Osteoblast (primary cell): ENCODE data around the gene CCL21. TPM values are rescaled to one million over a fixed set of nuclear protein-coding genes. Genes with fewer than 3 reads are reported as not detected.
"Not testable (repeated sequence)": the region's sequence is repeated elsewhere in the genome, so short reads cannot be mapped to it uniquely, and the experiment has no call there.

Experiments
- DNase-seq: peaks from one replicate; pipeline ENCODE4 v3.0.0; 2011; ENCODE audit warnings: low spot score, mixed read lengths; ENCODE audit not compliant: insufficient read length; ENCODE audit errors: missing footprints
- H2AFZ ChIP-seq: 2 replicates; pipeline ENCODE4 v1.6.0; 2011; ENCODE audit warnings: mild to moderate bottlenecking, low read length
- H3K27ac ChIP-seq: 2 replicates; pipeline ENCODE4 v1.5.1; 2011; ENCODE audit warnings: mild to moderate bottlenecking, low read depth, low read length, moderate library complexity
- H3K27me3 ChIP-seq: 2 replicates; pipeline ENCODE4 v1.6.0; 2012; ENCODE audit warnings: mild to moderate bottlenecking, control low read depth, inconsistent platforms, low read length, moderate library complexity; ENCODE audit not compliant: insufficient read depth
- H3K36me3 ChIP-seq: 2 replicates; pipeline ENCODE4 v1.5.1; 2011; ENCODE audit warnings: mild to moderate bottlenecking, low read length, control low read depth, moderate library complexity; ENCODE audit not compliant: insufficient read depth
- H3K4me1 ChIP-seq: 2 replicates; pipeline ENCODE4 v1.5.1; 2011; ENCODE audit warnings: mild to moderate bottlenecking, low read length, control low read depth, moderate library complexity; ENCODE audit not compliant: insufficient read depth
- H3K4me2 ChIP-seq: 2 replicates; pipeline ENCODE4 v1.6.0; 2011; ENCODE audit warnings: mild to moderate bottlenecking, low read length; ENCODE audit not compliant: insufficient read depth
- H3K4me3 ChIP-seq: fragments of 200-600 bp; sonication (generic); 3 replicates; pipeline ENCODE4 v1.5.1; 2012; ENCODE audit warnings: mild to moderate bottlenecking, low read length, inconsistent platforms; ENCODE audit not compliant: insufficient read depth
- H3K79me2 ChIP-seq: 2 replicates; pipeline ENCODE4 v1.6.0; 2012; ENCODE audit warnings: mild to moderate bottlenecking, low read length, control low read depth, inconsistent platforms; ENCODE audit not compliant: insufficient read depth
- H3K9me3 ChIP-seq: 2 replicates; pipeline ENCODE4 v1.5.1; 2011; ENCODE audit warnings: low read depth, low read length, control low read depth
- H4K20me1 ChIP-seq: 2 replicates; pipeline ENCODE4 v1.6.0; 2012; ENCODE audit warnings: mild to moderate bottlenecking, low read length, control low read depth; ENCODE audit not compliant: insufficient read depth
- CTCF ChIP-seq: IDR thresholded peaks from 2 replicates; pipeline ENCODE4 v1.5.1; 2011; ENCODE audit warnings: mild to moderate bottlenecking, low read depth, low read length, moderate library complexity; ENCODE audit errors: extremely low read depth
- total RNA-seq: library from RNA; depleted of rRNA; stranded (reverse); fragments of >200 nt; gene quantifications from 2 replicates; pipeline ENCODE4 v1.2.3, GENCODE V29; 2012

CCL21 gene
- total RNA-seq: not detected in 2 replicates

DNA sequence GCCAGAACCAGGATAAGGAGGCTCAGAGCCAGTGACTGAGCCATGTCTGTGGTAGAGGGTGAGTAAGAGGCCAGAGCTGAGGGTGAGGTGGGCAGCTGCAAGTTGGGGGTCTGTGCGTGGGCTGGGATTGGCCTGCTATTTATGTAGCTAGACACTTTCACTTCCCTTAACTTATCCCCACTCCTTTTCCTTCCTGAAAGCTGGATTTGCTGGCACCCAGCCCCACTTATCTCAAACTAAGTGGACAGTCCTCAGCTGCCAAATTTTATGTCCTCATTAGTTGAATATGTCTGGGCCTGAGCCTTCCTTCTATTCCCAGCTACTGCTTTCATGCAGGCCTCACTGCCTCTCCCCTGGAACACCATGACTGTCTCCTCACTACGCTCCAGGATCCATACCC, at the start of gene CCL21:
CCL21 (minus strand) TSS at position 114 of the 400 bp plus-strand sequence; CDS start at position 44, 70 bp downstream.
- Histone ChIP-seq H3K4me2 (no peak within 1 kb of the TSS), H3K27me3 (peaks cover 3% of the 10 kb centered on the region), H2AFZ (no peak within 1 kb of the TSS), H3K4me3 (no peak within 1 kb of the TSS), H3K4me1 (no peaks in the 10 kb centered on the region), H3K79me2 (no peaks in the 10 kb centered on the region), H3K36me3 (no peaks in the 10 kb centered on the region), H4K20me1 (no peaks in the 10 kb centered on the region), H3K27ac (no peak within 1 kb of the TSS), H3K9me3 (no peaks in the 10 kb centered on the region)
- DNase-seq: no peak
- TF ChIP-seq CTCF: no peak

GRCh38 chr9:34759432-34760134, 49.6 kb upstream of the CCL21 start:
- H3K27ac ChIP-seq: no peak overlapping the region
- no peak for DNase-seq
- no peak overlapping the region for H3K4me2 ChIP-seq
- peaks cover 3% of the 10 kb centered on the region for H4K20me1 ChIP-seq
- H3K79me2 ChIP-seq: no peaks in the 10 kb centered on the region
- no peaks in the 10 kb centered on the region for H3K4me1 ChIP-seq
- H3K4me3 ChIP-seq: no peak overlapping the region
- peaks cover 23% of the 10 kb centered on the region for H3K27me3 ChIP-seq
- no peaks in the 10 kb centered on the region for H3K36me3 ChIP-seq
- no peaks in the 10 kb centered on the region for H3K9me3 ChIP-seq
- H2AFZ ChIP-seq: no peak overlapping the region
- TF ChIP-seq CTCF: no peak

DNA sequence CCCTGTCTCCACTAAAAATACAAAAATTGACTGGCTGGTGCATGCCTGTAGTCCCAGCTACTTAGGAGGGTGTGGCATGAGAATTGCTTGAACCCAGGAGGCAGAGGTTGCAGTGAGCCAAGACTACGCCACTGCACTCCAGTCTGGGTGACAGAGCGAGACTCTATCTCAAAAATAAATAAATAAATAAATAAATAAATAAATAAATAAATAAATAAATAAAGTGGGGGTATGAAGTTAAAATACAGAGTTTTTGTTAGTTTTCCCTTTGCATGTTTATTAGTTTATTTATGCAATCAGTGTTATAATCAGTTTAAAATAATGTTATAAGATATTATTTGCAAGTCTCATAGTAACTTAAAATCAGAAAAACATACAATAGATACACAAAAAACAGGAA, 40.4 kb upstream of the CCL21 start:
- H4K20me1 ChIP-seq, H3K9me3 ChIP-seq, H3K36me3 ChIP-seq, H3K4me1 ChIP-seq, DNase-seq, H3K27ac ChIP-seq, H3K4me3 ChIP-seq, H3K79me2 ChIP-seq, H3K4me2 ChIP-seq, H2AFZ ChIP-seq: not testable (repeated sequence)
- H3K27me3 ChIP-seq: peaks cover 15% of the 10 kb centered on the region

DNA sequence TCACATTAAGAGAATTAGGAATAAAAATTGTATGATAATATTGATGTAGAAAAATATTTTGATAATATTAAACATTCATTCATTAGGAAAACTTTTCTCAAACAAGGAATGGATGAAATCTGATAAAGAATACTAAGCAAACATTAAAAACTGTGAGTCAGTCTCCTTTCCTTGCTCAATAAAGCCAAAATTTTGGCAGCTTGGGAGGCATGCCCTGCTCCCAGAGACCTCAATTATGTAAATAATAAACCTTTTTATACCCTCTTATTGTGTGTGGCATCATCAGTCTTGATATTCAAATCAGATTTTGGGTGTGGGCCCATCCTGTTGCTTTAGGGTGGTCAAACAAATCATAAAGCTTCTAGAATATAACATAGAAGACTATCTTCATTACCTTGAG, 36.6 kb upstream of the CCL21 start:
- no peak for TF ChIP-seq CTCF

More for the DNA sequence above, 36.6 kb upstream of the CCL21 start:
- Histone ChIP-seq H3K27me3 (peaks cover 6% of the 10 kb centered on the region), H3K4me3 (no peak overlapping the region), H3K79me2 (no peaks in the 10 kb centered on the region), H3K4me2 (no peak overlapping the region), H4K20me1 (no peaks in the 10 kb centered on the region), H3K36me3 (no peaks in the 10 kb centered on the region), H3K9me3 (no peaks in the 10 kb centered on the region), H3K27ac (no peak overlapping the region), H2AFZ (no peak overlapping the region), H3K4me1 (peaks cover 4% of the 10 kb centered on the region)
- no peak for DNase-seq
